Neural cell (in vitro differentiated cells): ENCODE measurements around the gene CYP39A1. TPM values are rescaled to one million over a fixed set of nuclear protein-coding genes. Genes with fewer than 3 reads are reported as not detected.

Experiments used
- H2AFZ ChIP-seq: fragments of 200-600, 300-800 bp; sonication (generic), shearing (Covaris generic); 2 replicates; pipeline ENCODE4 v1.6.0; 2014; ENCODE audit warnings: low read depth, mild to moderate bottlenecking, antibody characterized with exemption, low read length, moderate library complexity
- H3F3A ChIP-seq: fragments of 200-600 bp; shearing (Covaris generic); 2 replicates; pipeline ENCODE4 v1.6.1; 2016; ENCODE audit warnings: mild to moderate bottlenecking, moderate library complexity, mixed read lengths, antibody characterized with exemption, low read length; ENCODE audit not compliant: insufficient read depth, poor library complexity, severe bottlenecking
- H3K27ac ChIP-seq: fragments of 200-600, 300-800 bp; sonication (generic), shearing (Covaris generic); 2 replicates; pipeline ENCODE4 v1.5.1; 2014; ENCODE audit warnings: mild to moderate bottlenecking, low read length, moderate library complexity
- H3K27me3 ChIP-seq: fragments of 300-800, 200-600 bp; sonication (generic), shearing (Covaris generic); 2 replicates; pipeline ENCODE4 v1.6.0; 2014; ENCODE audit warnings: mild to moderate bottlenecking, low read depth, low read length, moderate library complexity; ENCODE audit not compliant: insufficient read depth
- H3K36me3 ChIP-seq: fragments of 300-800, 200-600 bp; sonication (generic), shearing (Covaris generic); 2 replicates; pipeline ENCODE4 v1.5.1; 2014; ENCODE audit warnings: mild to moderate bottlenecking, antibody characterized with exemption, low read length, moderate library complexity; ENCODE audit not compliant: insufficient read depth
- H3K4me2 ChIP-seq: fragments of 300-800, 200-600 bp; sonication (generic), shearing (Covaris generic); 2 replicates; pipeline ENCODE4 v1.6.0; 2014; ENCODE audit warnings: mild to moderate bottlenecking, low read length
- H3K4me3 ChIP-seq: fragments of 300-800, 200-600 bp; sonication (generic), shearing (Covaris generic); 2 replicates; pipeline ENCODE4 v1.5.1; 2014; ENCODE audit warnings: mild to moderate bottlenecking, low read length, moderate library complexity
- H3K79me2 ChIP-seq: fragments of 200-600 bp; shearing (Covaris generic); replicated peaks from 2 replicates; pipeline ENCODE4 v1.6.0; 2014; ENCODE audit warnings: mild to moderate bottlenecking, low read length, moderate library complexity; ENCODE audit not compliant: insufficient read depth
- H3K9ac ChIP-seq: fragments of 300-800, 200-600 bp; sonication (generic), shearing (Covaris generic); 2 replicates; pipeline ENCODE4 v1.6.1; 2016; ENCODE audit warnings: mild to moderate bottlenecking, low read length, mixed read lengths
- H3K9me2 ChIP-seq: fragments of 200-600 bp; shearing (Covaris generic); 2 replicates; pipeline ENCODE4 v1.6.1; 2016; ENCODE audit warnings: mild to moderate bottlenecking, low read length, mixed read lengths; ENCODE audit not compliant: insufficient read depth
- H3K9me3 ChIP-seq: fragments of 200-600, 300-800 bp; sonication (generic), shearing (Covaris generic); 2 replicates; pipeline ENCODE4 v1.6.1; 2016; ENCODE audit warnings: mild to moderate bottlenecking, mixed run types, low read length, moderate library complexity, mixed read lengths
- H4K20me1 ChIP-seq: fragments of 200-600 bp; shearing (Covaris generic); 2 replicates; pipeline ENCODE4 v1.6.1; 2016; ENCODE audit warnings: mild to moderate bottlenecking, mixed run types; ENCODE audit not compliant: insufficient read depth
- EP300 ChIP-seq: fragments of 450-650 bp; conservative IDR thresholded peaks from 2 replicates; pipeline ENCODE4 v1.6.1; 2014; ENCODE audit warnings: antibody characterized with exemption, mild to moderate bottlenecking, moderate library complexity; ENCODE audit not compliant: poor library complexity, severe bottlenecking
- EZH2 ChIP-seq: fragments of 200-600, 300-800 bp; shearing (Covaris generic), sonication (generic); IDR thresholded peaks from 2 replicates; pipeline ENCODE4 v1.6.1; 2014; ENCODE audit warnings: antibody characterized with exemption, low read length, borderline replicate concordance, mild to moderate bottlenecking; ENCODE audit not compliant: insufficient read depth, poor library complexity, severe bottlenecking
- MXI1 ChIP-seq: fragments of 450-650 bp; conservative IDR thresholded peaks from 2 replicates; pipeline ENCODE4 v1.6.1; 2014; ENCODE audit warnings: antibody characterized with exemption, mild to moderate bottlenecking; ENCODE audit not compliant: poor library complexity, severe bottlenecking
- POLR2AphosphoS5 ChIP-seq: IDR thresholded peaks from 2 replicates; pipeline ENCODE4 v1.6.1; 2012
- RAD21 ChIP-seq: fragments of 450-650 bp; conservative IDR thresholded peaks from 2 replicates; pipeline ENCODE4 v1.6.1; 2014; ENCODE audit warnings: antibody characterized with exemption, mild to moderate bottlenecking, moderate library complexity
- REST ChIP-seq: IDR thresholded peaks from 2 replicates; pipeline ENCODE4 v1.6.1; 2012; ENCODE audit warnings: borderline replicate concordance
- SMC3 ChIP-seq: fragments of 450-650 bp; conservative IDR thresholded peaks from 2 replicates; pipeline ENCODE4 v1.6.1; 2014; ENCODE audit warnings: antibody characterized with exemption, mild to moderate bottlenecking, moderate library complexity; ENCODE audit not compliant: poor library complexity
- TAF1 ChIP-seq: IDR thresholded peaks from 2 replicates; pipeline ENCODE4 v1.6.1; 2012; ENCODE audit warnings: low read depth
- polyA plus RNA-seq: library from polyadenylated mRNA; depleted of rRNA; stranded (reverse); fragments of >200 nt; gene quantifications from 2 replicates; pipeline ENCODE4 v1.2.3, GENCODE V29; 2014
- TF ChIP-seq, protein P1 (sequence below): fragments of 450-650 bp; IDR thresholded peaks from 2 replicates; pipeline ENCODE4 v1.5.1; 2014; ENCODE audit warnings: antibody characterized with exemption, mild to moderate bottlenecking, moderate library complexity; ENCODE audit not compliant: poor library complexity, severe bottlenecking

Gene CYP39A1
- polyA plus RNA-seq, 1 donor from 2014 or later, result 1.4 TPM

- no peaks in the 10 kb centered on the region for H3K27me3 ChIP-seq
- no peaks in the 10 kb centered on the region for H3K9me3 ChIP-seq
- no peaks in the 10 kb centered on the region for H3K36me3 ChIP-seq
- no peak overlapping the region for H3K4me2 ChIP-seq
- no peaks in the 10 kb centered on the region for H3K9me2 ChIP-seq
- H4K20me1 ChIP-seq, result no peaks in the 10 kb centered on the region
- no peak for TF ChIP-seq RAD21
- no peak for TF ChIP-seq EZH2
- no peak for TF ChIP-seq TAF1
- TF ChIP-seq, protein P1, sequence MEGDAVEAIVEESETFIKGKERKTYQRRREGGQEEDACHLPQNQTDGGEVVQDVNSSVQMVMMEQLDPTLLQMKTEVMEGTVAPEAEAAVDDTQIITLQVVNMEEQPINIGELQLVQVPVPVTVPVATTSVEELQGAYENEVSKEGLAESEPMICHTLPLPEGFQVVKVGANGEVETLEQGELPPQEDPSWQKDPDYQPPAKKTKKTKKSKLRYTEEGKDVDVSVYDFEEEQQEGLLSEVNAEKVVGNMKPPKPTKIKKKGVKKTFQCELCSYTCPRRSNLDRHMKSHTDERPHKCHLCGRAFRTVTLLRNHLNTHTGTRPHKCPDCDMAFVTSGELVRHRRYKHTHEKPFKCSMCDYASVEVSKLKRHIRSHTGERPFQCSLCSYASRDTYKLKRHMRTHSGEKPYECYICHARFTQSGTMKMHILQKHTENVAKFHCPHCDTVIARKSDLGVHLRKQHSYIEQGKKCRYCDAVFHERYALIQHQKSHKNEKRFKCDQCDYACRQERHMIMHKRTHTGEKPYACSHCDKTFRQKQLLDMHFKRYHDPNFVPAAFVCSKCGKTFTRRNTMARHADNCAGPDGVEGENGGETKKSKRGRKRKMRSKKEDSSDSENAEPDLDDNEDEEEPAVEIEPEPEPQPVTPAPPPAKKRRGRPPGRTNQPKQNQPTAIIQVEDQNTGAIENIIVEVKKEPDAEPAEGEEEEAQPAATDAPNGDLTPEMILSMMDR, result no peak
- TF ChIP-seq SMC3, result no peak
- no peak for TF ChIP-seq EP300
- no peak for TF ChIP-seq POLR2AphosphoS5
- TF ChIP-seq REST, result no peak
- TF ChIP-seq MXI1, result no peak
- H3F3A ChIP-seq, result no peaks in the 10 kb centered on the region
- no peaks in the 10 kb centered on the region for H3K79me2 ChIP-seq
- H3K27ac ChIP-seq, result no peak overlapping the region
- H2AFZ ChIP-seq, result no peak overlapping the region
- H3K9ac ChIP-seq, result no peak overlapping the region
- no peak overlapping the region for H3K4me3 ChIP-seq
Measured at GRCh38 chr6:46555129-46555528, 97.5 kb downstream of the CYP39A1 start.

DNA sequence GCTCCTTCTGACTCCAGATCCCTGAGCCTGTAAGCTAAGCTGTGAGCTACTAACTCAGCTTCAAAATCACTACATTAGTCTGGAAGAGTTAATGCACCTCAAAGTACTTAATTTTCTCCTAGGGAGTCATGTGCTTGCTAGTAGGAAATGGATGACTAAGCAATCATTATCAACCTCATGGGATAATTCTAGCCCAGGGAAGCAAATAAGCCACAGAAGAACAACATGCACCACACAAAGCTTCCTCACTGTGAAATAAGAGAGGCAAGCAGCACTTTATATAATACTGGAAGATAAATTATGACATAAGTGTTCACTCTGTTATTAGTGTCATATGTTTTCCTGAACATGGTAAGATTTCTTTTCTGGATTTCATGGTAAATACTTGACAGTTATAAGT, 103.5 kb downstream of the CYP39A1 start:
- H3F3A ChIP-seq, result no peaks in the 10 kb centered on the region
- no peaks in the 10 kb centered on the region for H3K36me3 ChIP-seq
- H2AFZ ChIP-seq, result no peak overlapping the region
- H3K27me3 ChIP-seq, result no peaks in the 10 kb centered on the region
- no peak overlapping the region for H3K4me3 ChIP-seq
- no peaks in the 10 kb centered on the region for H4K20me1 ChIP-seq
- no peaks in the 10 kb centered on the region for H3K79me2 ChIP-seq
- TF ChIP-seq REST (no peak), RAD21 (no peak), POLR2AphosphoS5 (peak; percentile 79), SMC3 (no peak), TAF1 (no peak), EZH2 (no peak), MXI1 (no peak), EP300 (peak; percentile 82)
- TF ChIP-seq, protein P1, result no peak
- no peak overlapping the region for H3K27ac ChIP-seq
- no peaks in the 10 kb centered on the region for H3K9me2 ChIP-seq
- H3K9ac ChIP-seq, result no peak overlapping the region
- H3K9me3 ChIP-seq, result no peaks in the 10 kb centered on the region
- no peak overlapping the region for H3K4me2 ChIP-seq
